Upper lobe of right lung (tissue), 1 donor: Measurements from ENCODE around the gene FAM181A. TPM values are rescaled to one million over a fixed set of nuclear protein-coding genes. Genes with fewer than 3 reads are reported as not detected.

Source experiments
- ATAC-seq: fragments of 200-7000 bp; cut with Tn5 transposase; one replicate; pipeline ENCODE4 v1.9.1; 2020; ENCODE audit warnings: mild to moderate bottlenecking, moderate library complexity
- DNase-seq: peaks from one replicate; pipeline ENCODE4 v3.0.0-alpha.2; 2020
- H3K27ac ChIP-seq: fragments of 200-600 bp; one replicate; pipeline ENCODE4 v1.8.0; 2022
- H3K27me3 ChIP-seq: fragments of 200-600 bp; one replicate; pipeline ENCODE4 v1.8.0; 2022; ENCODE audit warnings: mild to moderate bottlenecking
- H3K36me3 ChIP-seq: fragments of 200-600 bp; one replicate; pipeline ENCODE4 v1.8.0; 2022
- H3K4me1 ChIP-seq: fragments of 200-600 bp; one replicate; pipeline ENCODE4 v1.8.0; 2022
- H3K4me3 ChIP-seq: fragments of 200-600 bp; one replicate; pipeline ENCODE4 v1.8.0; 2022; ENCODE audit warnings: mild to moderate bottlenecking
- H3K9me3 ChIP-seq: fragments of 200-600 bp; one replicate; pipeline ENCODE4 v1.8.0; 2022
- intact Hi-C: fragments of 100-400 bp; cut with DNase I; formaldehyde crosslinking; loops from one replicate; pipeline ENCODE4 v1.11.0; 2022
- total RNA-seq: library from RNA; stranded (reverse); fragmentation: NEBNext Ultra II Directional; extraction: Animal tissue kit (Norgen Biotek cat#: 25700); gene quantifications from one replicate; pipeline ENCODE4 v1.2.1, GENCODE V29; 2021
- TF ChIP-seq, protein P1 (sequence below): fragments of 200-600 bp; IDR thresholded peaks from one replicate; pipeline ENCODE4 v1.8.0; 2022; ENCODE audit warnings: antibody characterized with exemption
- donor health status: DM: no; HTN: yes; CAD: no; lungs with severe emphysema.

FAM181A gene
- total RNA-seq, 1 donor from 2014 or later: 3.5 TPM

DNA sequence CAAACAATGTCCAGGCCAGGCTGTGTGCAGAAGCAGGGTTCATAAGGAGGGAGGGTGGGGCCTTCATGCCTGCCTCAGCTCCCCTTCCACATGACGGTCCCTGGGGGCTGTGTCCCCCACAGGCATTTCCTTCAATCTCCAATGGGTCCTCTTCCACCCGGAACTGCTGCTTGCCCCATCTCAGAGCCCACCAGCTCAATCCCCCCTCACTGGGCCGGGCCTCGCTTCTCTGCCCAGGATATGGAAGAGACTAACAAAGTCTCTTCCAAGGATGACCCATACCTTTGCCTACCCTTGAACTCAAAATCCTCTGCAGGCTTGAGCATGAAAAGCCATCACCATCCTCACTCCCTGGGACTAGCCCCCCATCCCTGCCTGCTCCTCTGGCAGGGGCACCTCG is 28.4 kb upstream of the FAM181A start:
- intact Hi-C loops: loop anchor here (10.0 kb wide), 1 partner anchor 244 kb away; no protein-coding TSS in a partner anchor
- DNase-seq (no peak), ATAC-seq (no peak)
- H3K4me3 ChIP-seq: no peak overlapping the region
- H3K27me3 ChIP-seq: peaks cover 11% of the 10 kb centered on the region
- no peaks in the 10 kb centered on the region for H3K36me3 ChIP-seq
- no peaks in the 10 kb centered on the region for H3K4me1 ChIP-seq
- no peaks in the 10 kb centered on the region for H3K9me3 ChIP-seq
- TF ChIP-seq, protein P1, sequence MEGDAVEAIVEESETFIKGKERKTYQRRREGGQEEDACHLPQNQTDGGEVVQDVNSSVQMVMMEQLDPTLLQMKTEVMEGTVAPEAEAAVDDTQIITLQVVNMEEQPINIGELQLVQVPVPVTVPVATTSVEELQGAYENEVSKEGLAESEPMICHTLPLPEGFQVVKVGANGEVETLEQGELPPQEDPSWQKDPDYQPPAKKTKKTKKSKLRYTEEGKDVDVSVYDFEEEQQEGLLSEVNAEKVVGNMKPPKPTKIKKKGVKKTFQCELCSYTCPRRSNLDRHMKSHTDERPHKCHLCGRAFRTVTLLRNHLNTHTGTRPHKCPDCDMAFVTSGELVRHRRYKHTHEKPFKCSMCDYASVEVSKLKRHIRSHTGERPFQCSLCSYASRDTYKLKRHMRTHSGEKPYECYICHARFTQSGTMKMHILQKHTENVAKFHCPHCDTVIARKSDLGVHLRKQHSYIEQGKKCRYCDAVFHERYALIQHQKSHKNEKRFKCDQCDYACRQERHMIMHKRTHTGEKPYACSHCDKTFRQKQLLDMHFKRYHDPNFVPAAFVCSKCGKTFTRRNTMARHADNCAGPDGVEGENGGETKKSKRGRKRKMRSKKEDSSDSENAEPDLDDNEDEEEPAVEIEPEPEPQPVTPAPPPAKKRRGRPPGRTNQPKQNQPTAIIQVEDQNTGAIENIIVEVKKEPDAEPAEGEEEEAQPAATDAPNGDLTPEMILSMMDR: no peak
- no peak overlapping the region for H3K27ac ChIP-seq

DNA sequence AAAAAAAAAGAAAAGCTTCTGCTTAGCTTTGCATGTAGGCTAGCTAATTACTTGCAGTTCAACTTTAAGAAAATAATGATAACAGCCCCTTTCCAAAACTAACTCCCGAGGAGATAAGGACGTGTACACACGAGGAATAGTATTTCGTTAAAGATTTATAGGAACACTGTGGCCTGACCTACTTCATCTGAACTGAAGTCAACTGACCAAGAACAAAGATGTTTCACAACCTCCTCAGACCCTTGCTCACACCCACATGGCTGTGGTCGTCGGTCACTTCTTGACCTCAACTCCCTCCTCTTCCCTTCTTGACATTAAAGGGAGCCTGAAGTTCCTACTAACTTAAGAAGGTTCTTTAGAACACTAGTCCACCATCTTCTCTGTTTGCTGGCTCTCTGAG is 25.3 kb upstream of the FAM181A start:
- no peaks in the 10 kb centered on the region for H3K36me3 ChIP-seq
- intact Hi-C loops: no loop called here
- H3K27me3 ChIP-seq: peaks cover 11% of the 10 kb centered on the region
- no peaks in the 10 kb centered on the region for H3K4me1 ChIP-seq
- H3K9me3 ChIP-seq: no peaks in the 10 kb centered on the region
- no peak overlapping the region for H3K4me3 ChIP-seq
- TF ChIP-seq, protein P1: no peak
- no peak for DNase-seq
- no peak overlapping the region for H3K27ac ChIP-seq
- peak; percentile 73 for ATAC-seq

DNA sequence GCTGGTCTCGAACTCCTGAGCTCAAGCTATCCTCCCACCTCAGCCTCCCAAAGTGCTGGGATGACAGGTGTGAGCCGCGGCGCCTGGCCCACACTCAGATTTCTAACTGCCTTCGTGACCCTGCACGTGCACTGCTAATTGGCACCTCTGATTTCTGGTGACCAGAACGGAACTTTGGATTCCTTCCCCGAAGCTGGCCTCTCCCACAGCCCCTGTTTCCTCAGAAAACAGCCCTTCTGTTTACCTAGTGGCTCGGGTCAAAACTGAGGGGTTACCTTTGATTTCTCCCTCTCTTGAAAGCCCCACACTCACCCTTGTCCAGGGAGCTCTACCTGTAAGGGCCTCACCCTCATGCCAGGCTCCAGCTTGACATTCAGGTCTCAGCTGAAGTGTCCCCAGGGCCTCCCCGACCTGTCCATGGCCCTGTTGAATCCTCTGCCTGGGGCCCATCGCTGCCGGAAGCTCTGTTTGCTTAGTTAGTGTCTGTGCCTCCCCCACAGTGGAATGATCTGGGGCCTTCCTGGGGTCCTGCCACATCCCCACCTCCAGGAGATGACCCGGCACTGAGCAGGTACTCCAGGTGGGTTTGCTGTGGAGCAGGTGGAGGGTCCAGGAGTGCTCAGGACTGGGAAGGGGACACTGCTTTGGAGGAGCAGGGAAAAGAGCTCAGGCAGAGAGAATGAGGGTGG is 24.4 kb upstream of the FAM181A start:
- ATAC-seq (no peak), DNase-seq (peak; percentile 46)
- no peak overlapping the region for H3K27ac ChIP-seq
- H3K36me3 ChIP-seq: no peaks in the 10 kb centered on the region
- H3K4me3 ChIP-seq: no peak overlapping the region
- peaks cover 11% of the 10 kb centered on the region for H3K27me3 ChIP-seq
- TF ChIP-seq, protein P1: no peak
- intact Hi-C loops: no loop called here
- no peaks in the 10 kb centered on the region for H3K4me1 ChIP-seq
- no peaks in the 10 kb centered on the region for H3K9me3 ChIP-seq

DNA sequence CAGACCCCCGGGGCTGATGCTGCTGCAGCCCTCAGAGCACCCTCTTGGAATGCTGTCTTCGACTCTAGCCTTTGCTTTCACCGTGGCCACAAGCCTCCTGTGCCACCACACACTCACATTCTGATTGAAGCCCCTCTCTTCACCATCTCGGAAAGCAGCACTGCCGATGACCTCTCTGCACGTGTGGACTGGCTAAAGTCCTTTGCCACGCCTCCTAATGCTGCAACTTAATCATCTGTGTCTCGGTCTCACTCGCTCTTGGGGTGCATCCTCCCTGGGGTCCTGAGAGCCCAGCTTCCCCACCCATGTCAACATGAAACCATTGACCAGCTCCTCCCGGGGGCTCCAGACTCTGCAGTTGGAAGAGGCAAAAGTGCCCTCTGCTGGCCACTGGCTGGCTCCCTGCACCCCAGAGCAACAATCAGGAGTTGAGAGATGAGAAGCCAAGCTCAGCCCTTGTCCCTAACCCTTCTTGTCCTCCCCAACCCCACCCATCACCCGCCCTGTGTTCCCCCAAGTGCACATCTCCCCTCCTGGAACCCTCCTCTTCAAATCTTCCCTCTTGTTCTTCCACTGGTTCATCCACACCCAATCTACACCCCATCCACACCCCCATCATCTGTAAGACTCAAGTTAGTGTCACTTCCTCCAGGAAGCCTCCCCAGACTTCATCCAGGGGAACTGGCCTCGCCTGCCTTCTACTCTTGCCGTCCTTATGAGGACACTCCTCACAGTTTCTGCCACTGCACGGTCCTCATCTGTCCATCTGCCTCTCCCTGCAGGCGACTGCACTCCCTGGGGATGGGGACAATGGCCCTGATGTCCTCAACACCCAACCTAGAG is 23.6 kb upstream of the FAM181A start:
- Histone ChIP-seq H3K4me1 (no peaks in the 10 kb centered on the region), H3K27me3 (peaks cover 11% of the 10 kb centered on the region), H3K4me3 (no peak overlapping the region), H3K9me3 (no peaks in the 10 kb centered on the region), H3K27ac (no peak overlapping the region), H3K36me3 (no peaks in the 10 kb centered on the region)
- intact Hi-C loops: no loop called here
- ATAC-seq: peak; percentile 32
- DNase-seq: peak; percentile 69
- TF ChIP-seq, protein P1: peak; percentile 35

DNA sequence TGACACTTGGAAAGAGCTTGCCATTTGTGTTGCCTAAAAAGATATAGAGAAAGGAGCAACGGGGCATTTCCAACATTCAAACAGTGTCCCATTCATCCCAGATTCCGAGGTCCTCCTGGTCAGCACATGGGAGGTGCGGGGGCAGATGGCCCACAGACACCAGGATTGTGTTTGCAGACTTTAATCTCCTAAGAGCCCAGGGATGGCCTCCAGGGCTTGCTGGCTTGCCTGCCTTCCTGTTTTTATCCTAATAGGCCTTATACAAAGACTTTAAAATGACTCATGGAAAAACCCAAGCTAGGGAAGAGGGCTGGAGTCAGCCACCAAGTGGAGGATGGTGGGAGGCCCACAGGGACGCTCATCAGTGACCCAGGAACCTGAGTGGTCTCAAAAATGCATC is 21.5 kb upstream of the FAM181A start:
- Histone ChIP-seq H3K9me3 (no peaks in the 10 kb centered on the region), H3K27ac (no peak overlapping the region), H3K27me3 (peaks cover 11% of the 10 kb centered on the region), H3K4me3 (no peak overlapping the region), H3K36me3 (no peaks in the 10 kb centered on the region), H3K4me1 (no peaks in the 10 kb centered on the region)
- DNase-seq: peak; percentile 29
- intact Hi-C loops: no loop called here
- ATAC-seq: no peak
- TF ChIP-seq, protein P1: no peak
